NCI-H1694 treated with DMSO at 0.1 percent for 48 hours (cell line): ENCODE results near the gene DOK4.
"Not testable (repeated sequence)": the region's sequence is repeated elsewhere in the genome, so short reads cannot be mapped to it uniquely, and the experiment has no call there.

Experiments
- DNase-seq: peaks from one replicate; lab custom pipeline; 2025; lab: John Stamatoyannopoulos, UW

Gene DOK4

GRCh38 chr16:57502048-57502775, 15.9 kb upstream of the DOK4 start:
- no peak for DNase-seq

DNA sequence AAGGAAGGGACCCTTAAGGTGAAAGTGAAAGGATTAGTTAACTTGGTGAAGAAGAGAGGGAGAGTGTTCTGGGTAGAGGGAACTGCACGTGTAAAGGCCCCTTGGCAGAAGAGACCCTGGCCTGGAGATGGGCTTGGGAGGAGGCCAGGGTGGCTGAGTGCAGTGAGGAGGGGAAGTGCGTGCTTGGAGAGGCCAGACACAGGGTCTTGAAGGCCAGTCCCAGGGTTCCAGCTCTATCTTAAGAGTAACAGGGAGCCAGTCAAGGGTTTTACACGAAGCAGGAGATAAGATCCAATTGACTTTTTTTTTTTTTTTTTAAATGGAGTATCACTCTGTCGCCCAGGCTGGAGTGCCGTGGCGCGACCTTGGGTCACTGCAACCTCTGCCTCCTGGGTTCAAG, 15.2 kb upstream of the DOK4 start:
- DNase-seq: no peak

DNA sequence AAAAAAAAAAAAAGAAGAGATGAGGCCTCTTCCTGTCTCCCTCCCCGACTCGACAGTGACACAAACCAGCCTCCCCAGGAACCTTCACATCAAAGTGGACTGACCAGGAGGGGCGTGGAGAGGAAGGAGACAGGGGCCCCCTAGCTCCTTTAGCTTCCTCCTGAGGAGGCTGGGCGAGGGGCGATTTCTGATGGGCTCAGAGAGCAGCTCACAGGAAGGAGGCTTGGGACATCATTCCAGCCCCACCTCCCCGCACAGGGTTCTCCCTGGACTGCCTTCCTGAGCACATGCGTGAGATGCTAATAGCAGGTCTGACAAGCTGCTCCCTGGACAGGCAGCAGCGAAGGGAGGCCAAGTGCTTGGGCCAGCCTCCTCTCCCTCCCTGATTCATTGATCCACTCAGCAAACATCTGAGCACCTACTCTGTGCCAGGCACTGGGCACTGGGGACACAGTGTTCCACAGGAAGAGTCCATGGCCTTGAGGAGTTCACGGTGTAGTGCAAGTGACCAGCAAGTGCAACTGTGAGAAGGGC, 14.4 kb upstream of the DOK4 start:
- no peak for DNase-seq

- DNase-seq: not testable (repeated sequence)
Observed at GRCh38 chr16:57499941-57500340, 13.6 kb upstream of the DOK4 start.

DNA sequence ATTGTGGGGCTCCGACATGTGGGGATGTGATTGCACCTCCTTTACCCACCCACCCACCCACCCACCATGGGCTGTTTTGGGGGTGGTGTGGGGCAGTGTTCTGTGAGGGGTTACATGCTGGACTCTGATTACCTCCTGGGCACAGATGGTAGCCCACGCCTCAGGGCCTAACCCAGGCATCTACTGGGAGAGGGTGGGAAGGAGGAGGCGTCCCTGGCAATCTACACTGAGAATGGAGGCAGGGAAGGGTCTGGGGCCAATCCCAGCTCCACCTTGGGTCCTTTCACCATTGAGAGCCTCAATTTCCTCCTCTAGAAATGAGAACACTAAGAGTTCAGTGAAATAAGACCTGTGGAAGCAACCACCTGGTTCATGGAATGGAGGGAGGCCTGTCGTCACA, 11.7 kb upstream of the DOK4 start:
- no peak for DNase-seq

DNA sequence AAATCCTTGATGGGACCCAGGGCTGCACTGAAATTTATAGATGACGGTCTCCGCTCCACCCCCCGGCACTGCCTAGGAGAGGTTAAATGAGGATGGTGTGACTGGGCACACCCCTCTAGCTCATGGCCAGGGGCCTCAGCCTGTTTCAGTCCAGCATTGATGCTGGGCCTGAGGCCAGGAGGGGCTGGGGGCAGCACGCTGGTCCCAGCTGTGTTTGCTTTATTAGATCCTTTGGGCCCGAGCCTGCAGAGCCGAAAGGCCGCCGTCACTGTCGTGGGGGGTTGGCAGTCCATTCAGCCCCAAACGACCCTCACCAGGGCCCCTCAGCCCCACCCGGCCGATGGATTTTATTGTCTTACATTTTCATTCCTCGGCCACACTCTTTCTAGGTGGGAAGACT, 10.8 kb upstream of the DOK4 start:
- DNase-seq: no peak

DNA sequence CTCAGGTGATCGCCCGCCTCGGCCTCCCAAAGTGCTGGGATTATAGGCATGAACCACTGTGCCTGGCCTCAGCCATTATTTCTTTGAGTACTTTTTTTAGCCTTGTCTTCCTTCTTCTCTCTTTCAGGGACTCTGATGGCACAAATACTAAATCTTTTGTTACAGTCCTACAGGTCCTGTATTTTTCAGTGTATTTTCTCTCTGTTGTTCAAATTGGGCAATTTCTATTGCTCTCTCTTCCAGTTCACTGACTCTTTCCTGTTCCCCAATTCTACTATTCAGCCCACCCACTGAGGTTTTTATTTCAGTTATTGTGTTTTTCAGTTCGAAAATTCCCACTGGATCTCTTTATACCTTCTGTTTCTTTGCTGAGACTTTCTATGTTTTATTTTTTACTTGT, 7.5 kb upstream of the DOK4 start:
- no peak for DNase-seq

- DNase-seq: no peak
Observed at GRCh38 chr16:57489229-57489628, 2.9 kb upstream of the DOK4 start.

GRCh38 chr16:57486858-57487834, 853 bp upstream of the DOK4 start:
- DNase-seq: no peak

- no peak for DNase-seq
Observed at GRCh38 chr16:57485091-57485915, 990 bp downstream of the DOK4 start.

DNA sequence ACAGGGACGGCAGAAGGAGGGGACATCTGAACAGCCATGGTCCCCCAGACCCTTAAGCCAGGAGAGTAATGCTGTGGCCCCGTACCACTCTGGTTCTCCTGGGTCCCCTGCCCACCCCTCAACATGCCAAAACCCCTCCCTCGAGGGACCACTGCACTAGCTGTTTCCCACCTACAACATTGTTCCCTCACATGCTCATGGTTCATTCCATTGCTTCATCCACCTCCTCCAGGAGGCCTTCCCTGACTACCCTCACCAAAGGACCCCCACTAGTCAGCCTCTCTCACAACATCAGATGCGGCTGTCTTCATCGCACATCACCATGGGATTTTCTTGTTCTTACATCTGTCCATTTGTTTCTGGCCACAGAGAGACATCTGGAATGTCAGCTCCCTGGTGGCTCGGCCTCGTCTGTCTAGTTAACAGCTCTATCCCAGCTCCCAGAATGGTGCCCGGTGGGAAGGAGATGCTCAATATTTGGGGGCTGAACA, 1.7 kb downstream of the DOK4 start:
- DNase-seq: no peak

DNA sequence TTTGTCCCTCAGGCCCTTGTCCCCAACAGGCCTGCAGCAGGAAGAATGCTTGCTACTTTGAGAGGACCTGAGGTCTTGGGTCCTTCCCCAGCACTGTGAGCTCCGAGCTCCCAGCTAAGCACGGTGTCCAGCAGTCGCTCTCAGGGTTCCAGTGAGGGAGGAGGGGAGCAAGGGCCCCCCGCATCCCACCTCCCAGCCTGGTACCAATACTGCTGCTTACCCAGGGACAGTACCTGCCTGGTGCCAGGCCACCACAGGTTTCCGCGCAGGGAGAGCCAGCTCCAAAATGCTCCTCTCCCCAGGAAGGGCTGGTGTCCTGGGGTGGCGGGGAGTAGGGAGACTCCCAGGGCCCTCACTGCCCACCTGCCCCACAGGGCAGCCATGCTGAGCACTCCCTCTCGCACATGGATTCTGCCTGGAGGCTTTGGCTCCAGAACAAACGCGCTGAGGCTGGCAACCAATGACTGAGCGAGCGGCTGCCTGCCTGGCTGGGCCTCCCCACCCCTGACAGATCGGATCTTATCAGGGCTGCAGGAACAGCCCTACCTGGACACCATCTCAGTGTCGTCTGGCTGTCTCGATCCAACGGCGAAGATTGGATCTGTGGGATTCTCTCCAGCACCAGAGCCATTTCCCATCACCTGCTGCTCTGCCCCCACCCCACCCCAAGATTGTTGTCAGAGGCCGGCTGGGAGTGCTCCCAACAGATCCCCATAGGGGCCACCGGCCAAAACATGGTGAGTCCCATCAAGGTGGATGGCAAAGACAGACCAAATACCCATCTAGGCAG, 2.4 kb downstream of the DOK4 start:
- no peak for DNase-seq

- DNase-seq: no peak
Observed at GRCh38 chr16:57482845-57483545, 3.3 kb downstream of the DOK4 start.

DNA sequence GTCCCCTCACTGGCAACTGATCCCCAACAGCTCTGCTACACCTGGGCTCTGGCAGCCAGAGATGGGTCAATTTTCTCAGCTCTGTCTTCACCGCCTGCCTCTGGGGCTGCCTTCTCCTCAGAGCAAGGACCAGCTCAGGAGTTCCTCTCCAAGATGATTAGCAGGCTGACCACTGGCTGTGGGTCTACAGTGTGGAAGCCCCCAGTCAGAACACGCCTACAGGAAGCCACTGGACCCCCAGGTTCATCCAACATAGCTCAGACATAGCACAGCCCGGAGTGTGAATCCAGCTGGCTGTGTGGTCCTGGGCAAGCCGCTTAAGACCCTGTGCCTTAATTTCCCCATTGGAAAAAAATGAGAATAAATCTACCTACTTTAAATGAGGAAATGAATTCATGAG, 4.9 kb downstream of the DOK4 start:
- DNase-seq: no peak

DNA sequence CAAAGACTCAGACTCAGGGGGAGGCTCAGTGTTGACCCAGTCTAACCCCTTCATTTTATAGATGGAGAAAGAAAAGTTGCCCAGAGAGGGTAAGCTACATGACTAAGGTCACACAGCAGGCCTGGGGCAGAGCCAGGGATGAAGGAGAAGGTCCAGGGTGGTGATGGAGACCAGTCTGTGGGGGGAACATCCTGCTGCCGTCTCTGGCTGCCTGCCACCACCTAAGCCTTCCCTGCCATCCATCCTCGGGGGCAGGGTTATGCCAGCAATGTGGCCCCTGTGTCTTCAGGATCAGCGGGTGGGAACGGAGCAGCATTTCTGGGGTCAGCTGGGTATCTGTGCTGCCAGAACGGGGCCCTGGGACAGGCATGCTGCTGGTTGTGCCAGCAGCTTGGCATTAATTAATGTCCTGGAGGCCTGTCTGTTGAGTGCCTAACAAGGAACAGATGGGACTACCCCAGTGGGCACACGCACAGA, 5.5 kb downstream of the DOK4 start:
- DNase-seq: peak; percentile 40

DNA sequence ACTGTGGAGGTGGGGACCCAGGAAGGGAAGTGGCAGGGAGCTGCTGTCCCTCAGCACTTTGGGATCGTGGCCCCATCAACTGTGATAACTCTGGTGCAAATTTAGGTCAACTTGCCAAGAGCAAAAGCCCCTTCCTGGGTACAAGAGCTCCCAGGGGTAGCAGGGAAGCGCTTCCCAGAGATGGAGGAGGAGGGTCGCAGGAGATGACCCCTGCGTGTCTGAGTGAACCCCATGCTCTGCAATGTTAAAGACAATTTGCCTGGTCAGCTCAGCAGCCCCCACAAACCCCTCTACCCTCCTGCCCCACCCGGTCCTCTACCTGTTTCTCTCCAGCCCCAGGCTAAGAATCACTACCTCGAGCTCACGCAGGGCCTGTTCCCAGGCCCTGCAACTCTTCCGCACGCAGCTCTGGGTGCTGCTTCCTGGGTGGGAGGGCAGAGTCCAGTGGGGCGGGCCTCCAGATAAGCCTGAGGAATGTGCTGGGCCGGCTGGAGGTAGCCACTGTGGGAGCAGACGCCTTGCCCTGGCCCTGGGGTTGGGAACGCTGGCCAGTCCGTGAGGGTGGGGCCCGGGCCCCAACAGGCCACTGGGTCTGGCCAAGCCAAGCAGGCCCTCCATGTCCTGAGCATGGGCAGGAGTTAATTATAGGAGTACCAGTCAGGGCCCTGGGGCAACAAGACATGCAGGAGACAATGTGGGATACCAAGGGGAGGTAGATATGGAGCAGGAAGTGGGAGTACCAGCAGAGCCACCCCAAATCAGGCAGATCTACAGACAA, 6.1 kb downstream of the DOK4 start:
- no peak for DNase-seq

DNA sequence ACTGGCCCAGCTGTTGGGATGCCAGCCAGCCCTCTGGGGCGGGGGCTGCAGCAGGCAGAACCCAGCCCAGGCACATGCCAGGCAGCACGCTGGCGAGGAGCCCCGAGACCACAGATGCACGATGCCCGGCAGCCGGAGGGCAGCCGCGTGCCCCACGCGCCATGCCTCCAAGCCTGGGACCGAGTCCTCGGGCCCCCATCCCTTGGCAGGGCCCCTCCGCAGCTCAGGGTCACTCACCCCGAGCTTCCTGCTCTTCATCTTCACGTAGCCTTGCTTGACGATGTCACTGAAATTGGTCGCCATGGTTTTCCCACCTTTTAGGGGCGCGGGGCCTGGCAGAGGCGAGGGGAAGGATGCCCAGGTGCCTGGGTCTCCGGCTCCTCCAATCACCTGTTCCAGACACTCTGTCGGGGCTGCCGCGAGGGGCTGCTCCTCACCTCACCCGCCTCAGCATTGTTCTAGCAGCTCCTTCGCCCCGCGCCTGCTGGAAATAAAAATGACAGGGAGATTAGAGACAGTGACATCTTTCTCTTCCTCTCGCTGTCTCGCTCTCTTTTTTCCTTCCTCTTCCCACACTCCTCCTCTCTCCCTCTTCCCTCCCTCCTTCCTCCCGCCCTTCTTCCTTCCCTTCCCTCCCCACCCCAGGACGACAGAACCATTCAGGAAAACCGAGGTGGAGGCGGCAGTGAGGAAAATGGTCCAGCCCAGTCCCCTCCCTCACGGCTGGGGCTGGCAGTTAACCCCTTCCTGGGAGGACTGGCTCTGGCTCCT, 6.9 kb downstream of the DOK4 start:
- peak; percentile 9 for DNase-seq

- DNase-seq: no peak
Observed at GRCh38 chr16:57478396-57479204, 7.7 kb downstream of the DOK4 start.
